ENCODE data around the gene EMP3.

Gene EMP3

DNA sequence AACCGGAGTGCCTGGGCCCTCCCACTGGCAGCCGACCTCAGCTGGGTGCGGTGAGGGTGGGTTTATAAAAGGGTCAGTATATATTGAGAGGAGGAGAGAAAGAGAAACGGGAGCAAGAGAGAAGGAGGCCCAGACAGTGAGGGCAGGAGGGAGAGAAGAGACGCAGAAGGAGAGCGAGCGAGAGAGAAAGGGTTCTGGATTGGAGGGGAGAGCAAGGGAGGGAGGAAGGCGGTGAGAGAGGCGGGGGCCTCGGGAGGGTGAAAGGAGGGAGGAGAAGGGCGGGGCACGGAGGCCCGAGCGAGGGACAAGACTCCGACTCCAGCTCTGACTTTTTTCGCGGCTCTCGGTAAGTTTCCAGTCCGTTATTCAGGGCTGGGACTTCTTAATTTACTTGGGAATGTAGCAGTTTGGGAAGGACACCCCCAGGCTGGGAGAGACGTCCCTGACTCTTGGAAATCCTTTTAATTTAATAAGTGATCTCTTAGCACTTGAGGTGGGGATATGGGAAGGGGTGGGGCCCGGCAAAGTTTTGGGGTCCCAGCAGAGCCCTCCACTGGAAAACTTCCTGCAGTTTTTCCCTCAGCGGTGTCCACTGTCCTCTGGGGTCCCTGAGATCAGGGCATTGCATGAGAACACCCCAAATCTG is at the start of gene EMP3:
Gene EMP3, plus strand, starts transcription at position 288 of the 646 bp plus-strand sequence. CDS start 1,293 bp downstream, outside the sequence.
- peak within 1 kb of the TSS; percentile 73 for H3K4me3 ChIP-seq (ENCODE audit: low read length)
- H3K79me2 ChIP-seq (ENCODE audit: low read length), result no peaks in the 10 kb centered on the region
- no peaks in the 10 kb centered on the region for H4K20me1 ChIP-seq (ENCODE audit: insufficient read depth, low read length)
- peaks cover 48% of the 10 kb centered on the region for H3K4me1 ChIP-seq (ENCODE audit: low read length)
- peak within 1 kb of the TSS; percentile 64 for H3K9ac ChIP-seq (ENCODE audit: low read length)
- H2AFZ ChIP-seq (ENCODE audit: low read depth, low read length), result peak within 1 kb of the TSS; percentile 51; the same call in 1 of the 2 replicates
- no peak for TF ChIP-seq EZH2phosphoT487 (IDR thresholded peaks at IDR 0.05; ENCODE audit: low read depth)
- TF ChIP-seq CTCF (IDR thresholded peaks at IDR 0.05; ENCODE audit: low read depth, low read length), result no peak
- H3K36me3 ChIP-seq (replicated peaks; ENCODE audit: low read depth, low read length), result peaks cover 3% of the 10 kb centered on the region
- H3K27ac ChIP-seq (ENCODE audit: low read length), result peak within 1 kb of the TSS; percentile 4; the same call in 1 of the 2 replicates
- peak within 1 kb of the TSS; percentile 63 for H3K4me2 ChIP-seq (ENCODE audit: low read length)
- H3K9me3 ChIP-seq (ENCODE audit: insufficient read depth, low read length), result no peaks in the 10 kb centered on the region
- no peaks in the 10 kb centered on the region for H3K27me3 ChIP-seq (ENCODE audit: low read depth, low read length)

- TF ChIP-seq CTCF (IDR thresholded peaks at IDR 0.05; ENCODE audit: low read depth, low read length) (no peak), EZH2phosphoT487 (IDR thresholded peaks at IDR 0.05; ENCODE audit: low read depth) (no peak)
- peaks cover 6% of the 10 kb centered on the region; the same call in 1 of the 2 replicates for H3K9me3 ChIP-seq (ENCODE audit: insufficient read depth, low read length)
- no peaks in the 10 kb centered on the region for H4K20me1 ChIP-seq (ENCODE audit: insufficient read depth, low read length)
- no peak overlapping the region for H3K9ac ChIP-seq (ENCODE audit: low read length)
- H3K79me2 ChIP-seq (ENCODE audit: low read length), result no peaks in the 10 kb centered on the region
- no peak overlapping the region for H2AFZ ChIP-seq (ENCODE audit: low read depth, low read length)
- no peaks in the 10 kb centered on the region for H3K4me1 ChIP-seq (ENCODE audit: low read length)
- 0 out of 2 replicates have a peak, but pooled peaks cover 4% of the 10 kb centered on the region for H3K27me3 ChIP-seq (ENCODE audit: low read depth, low read length)
- no peaks in the 10 kb centered on the region for H3K36me3 ChIP-seq (replicated peaks; ENCODE audit: low read depth, low read length)
- no peak overlapping the region for H3K27ac ChIP-seq (ENCODE audit: low read length)
- H3K4me2 ChIP-seq (ENCODE audit: low read length), result no peak overlapping the region
- H3K4me3 ChIP-seq (ENCODE audit: low read length), result no peak overlapping the region
Observed at GRCh38 chr19:48279747-48280146, 45.6 kb upstream of the EMP3 start.

DNA sequence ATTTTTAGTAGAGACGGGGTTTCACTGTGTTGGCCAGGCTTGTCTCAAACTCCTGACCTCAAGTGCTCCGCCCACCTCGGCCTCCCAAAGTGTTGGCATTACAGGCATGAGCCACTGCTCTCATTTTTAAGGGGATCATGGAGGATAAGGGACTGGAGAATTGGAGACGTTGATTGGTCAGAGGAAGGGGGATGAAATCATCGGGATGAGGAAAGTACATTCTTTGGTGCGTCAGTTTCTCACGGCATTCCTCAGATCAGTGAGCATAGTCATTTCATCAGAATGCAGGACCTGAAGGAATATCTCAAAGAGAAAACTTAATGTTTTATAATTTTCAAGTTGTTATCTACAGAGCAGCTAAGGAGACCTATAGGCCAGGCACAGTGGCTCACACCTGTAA is 41.4 kb upstream of the EMP3 start:
- Histone ChIP-seq H3K9me3 (ENCODE audit: insufficient read depth, low read length) (peaks cover 6% of the 10 kb centered on the region), H3K79me2 (ENCODE audit: low read length) (no peaks in the 10 kb centered on the region), H3K27me3 (ENCODE audit: low read depth, low read length) (peaks cover 11% of the 10 kb centered on the region; the same call in 1 of the 2 replicates), H3K27ac (ENCODE audit: low read length) (no peak overlapping the region), H4K20me1 (ENCODE audit: insufficient read depth, low read length) (no peaks in the 10 kb centered on the region), H2AFZ (ENCODE audit: low read depth, low read length) (no peak overlapping the region), H3K4me3 (ENCODE audit: low read length) (no peak overlapping the region), H3K9ac (ENCODE audit: low read length) (no peak overlapping the region), H3K4me2 (ENCODE audit: low read length) (no peak overlapping the region), H3K36me3 (replicated peaks; ENCODE audit: low read depth, low read length) (no peaks in the 10 kb centered on the region), H3K4me1 (ENCODE audit: low read length) (no peaks in the 10 kb centered on the region)
- TF ChIP-seq CTCF (IDR thresholded peaks at IDR 0.05; ENCODE audit: low read depth, low read length) (no peak), EZH2phosphoT487 (IDR thresholded peaks at IDR 0.05; ENCODE audit: low read depth) (no peak)

- Histone ChIP-seq H2AFZ (ENCODE audit: low read depth, low read length) (no peak overlapping the region), H3K4me3 (ENCODE audit: low read length) (no peak overlapping the region), H3K9ac (ENCODE audit: low read length) (no peak overlapping the region), H3K79me2 (ENCODE audit: low read length) (no peaks in the 10 kb centered on the region), H3K4me1 (ENCODE audit: low read length) (no peaks in the 10 kb centered on the region), H3K27ac (ENCODE audit: low read length) (no peak overlapping the region), H3K9me3 (ENCODE audit: insufficient read depth, low read length) (peaks cover 6% of the 10 kb centered on the region), H3K4me2 (ENCODE audit: low read length) (no peak overlapping the region), H3K27me3 (ENCODE audit: low read depth, low read length) (peaks cover 16% of the 10 kb centered on the region; the same call in 1 of the 2 replicates), H3K36me3 (replicated peaks; ENCODE audit: low read depth, low read length) (no peaks in the 10 kb centered on the region), H4K20me1 (ENCODE audit: insufficient read depth, low read length) (no peaks in the 10 kb centered on the region)
- TF ChIP-seq CTCF (IDR thresholded peaks at IDR 0.05; ENCODE audit: low read depth, low read length) (no peak), EZH2phosphoT487 (IDR thresholded peaks at IDR 0.05; ENCODE audit: low read depth) (no peak)
Observed at GRCh38 chr19:48284896-48285295, 40.5 kb upstream of the EMP3 start.

Data from OCI-LY3 (cell line).